Progenitor cell of endocrine pancreas (in vitro differentiated cells): Measurements from ENCODE around the gene MACC1. TPM values are rescaled to one million over a fixed set of nuclear protein-coding genes. Genes with fewer than 3 reads are reported as not detected.

ENCODE experiments used
- DNase-seq: peaks from one replicate; pipeline ENCODE4 v3.0.0; 2021; ENCODE audit warnings: low spot score; ENCODE audit not compliant: unreplicated experiment
- H3K27ac Mint-ChIP-seq: 2 replicates; pipeline ENCODE4 v1.8.0; 2021; ENCODE audit warnings: mild to moderate bottlenecking, moderate library complexity, mixed read lengths
- H3K27me3 Mint-ChIP-seq: 2 replicates; pipeline ENCODE4 v1.8.0; 2021; ENCODE audit warnings: mixed read lengths
- H3K36me3 Mint-ChIP-seq: 2 replicates; pipeline ENCODE4 v1.8.0; 2022; ENCODE audit warnings: mixed read lengths; ENCODE audit not compliant: insufficient read depth
- H3K4me1 Mint-ChIP-seq: 2 replicates; pipeline ENCODE4 v1.8.0; 2021; ENCODE audit warnings: low read depth, mixed read lengths
- H3K4me3 Mint-ChIP-seq: 2 replicates; pipeline ENCODE4 v1.8.0; 2021; ENCODE audit warnings: low read depth, mild to moderate bottlenecking, moderate library complexity, mixed read lengths
- H3K9me3 Mint-ChIP-seq: 2 replicates; pipeline ENCODE4 v1.8.0; 2021; ENCODE audit warnings: low read depth, mixed read lengths
- total RNA-seq: library from RNA; stranded (reverse); gene quantifications from 2 replicates; pipeline ENCODE4 v1.2.1, GENCODE V29; 2021
- TF ChIP-seq, protein P1 (sequence below): fragments of 200-600 bp; sonication (generic); IDR thresholded peaks from one replicate; pipeline ENCODE4 v1.5.0; 2021; ENCODE audit warnings: antibody characterized with exemption, mild to moderate bottlenecking; ENCODE audit not compliant: unreplicated experiment

Gene MACC1
- total RNA-seq, 1 donor from 2014 or later: 16.1 TPM

DNA sequence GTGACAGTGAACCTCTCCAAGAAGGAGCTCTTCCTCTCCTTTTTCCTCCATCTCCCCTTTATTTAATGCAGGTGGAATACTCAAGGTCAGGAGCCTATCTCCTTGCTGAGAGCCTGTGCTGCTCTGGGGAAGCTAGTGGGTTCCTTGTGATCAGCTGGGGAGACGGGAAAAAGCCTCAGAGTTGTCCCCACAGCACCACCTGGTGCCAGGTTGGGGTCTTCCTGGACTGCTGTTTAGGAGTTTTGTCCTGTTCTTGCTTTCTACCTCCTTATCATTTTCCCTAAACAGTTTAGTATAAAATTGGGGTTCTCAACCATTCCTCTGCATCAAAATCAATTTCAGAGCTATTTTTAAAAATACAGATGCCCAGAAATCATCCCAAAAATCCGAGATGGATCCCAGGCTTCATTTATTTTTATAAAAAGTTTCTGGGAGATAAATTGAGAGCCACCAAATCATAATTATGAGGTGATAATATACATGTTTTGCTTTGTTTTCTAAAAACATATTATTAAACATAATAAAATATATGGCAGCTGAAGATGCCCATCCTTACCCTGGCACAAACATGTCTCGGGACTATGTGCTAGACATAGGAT, 44.3 kb downstream of the MACC1 start:
- Mint-ChIP-seq H3K36me3 (no peaks in the 10 kb centered on the region), H3K9me3 (no peaks in the 10 kb centered on the region), H3K4me1 (no peaks in the 10 kb centered on the region), H3K27ac (no peak overlapping the region), H3K27me3 (no peaks in the 10 kb centered on the region), H3K4me3 (no peak overlapping the region)
- DNase-seq: peak; percentile 43
- TF ChIP-seq, protein P1, sequence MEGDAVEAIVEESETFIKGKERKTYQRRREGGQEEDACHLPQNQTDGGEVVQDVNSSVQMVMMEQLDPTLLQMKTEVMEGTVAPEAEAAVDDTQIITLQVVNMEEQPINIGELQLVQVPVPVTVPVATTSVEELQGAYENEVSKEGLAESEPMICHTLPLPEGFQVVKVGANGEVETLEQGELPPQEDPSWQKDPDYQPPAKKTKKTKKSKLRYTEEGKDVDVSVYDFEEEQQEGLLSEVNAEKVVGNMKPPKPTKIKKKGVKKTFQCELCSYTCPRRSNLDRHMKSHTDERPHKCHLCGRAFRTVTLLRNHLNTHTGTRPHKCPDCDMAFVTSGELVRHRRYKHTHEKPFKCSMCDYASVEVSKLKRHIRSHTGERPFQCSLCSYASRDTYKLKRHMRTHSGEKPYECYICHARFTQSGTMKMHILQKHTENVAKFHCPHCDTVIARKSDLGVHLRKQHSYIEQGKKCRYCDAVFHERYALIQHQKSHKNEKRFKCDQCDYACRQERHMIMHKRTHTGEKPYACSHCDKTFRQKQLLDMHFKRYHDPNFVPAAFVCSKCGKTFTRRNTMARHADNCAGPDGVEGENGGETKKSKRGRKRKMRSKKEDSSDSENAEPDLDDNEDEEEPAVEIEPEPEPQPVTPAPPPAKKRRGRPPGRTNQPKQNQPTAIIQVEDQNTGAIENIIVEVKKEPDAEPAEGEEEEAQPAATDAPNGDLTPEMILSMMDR: peak; percentile 79

DNA sequence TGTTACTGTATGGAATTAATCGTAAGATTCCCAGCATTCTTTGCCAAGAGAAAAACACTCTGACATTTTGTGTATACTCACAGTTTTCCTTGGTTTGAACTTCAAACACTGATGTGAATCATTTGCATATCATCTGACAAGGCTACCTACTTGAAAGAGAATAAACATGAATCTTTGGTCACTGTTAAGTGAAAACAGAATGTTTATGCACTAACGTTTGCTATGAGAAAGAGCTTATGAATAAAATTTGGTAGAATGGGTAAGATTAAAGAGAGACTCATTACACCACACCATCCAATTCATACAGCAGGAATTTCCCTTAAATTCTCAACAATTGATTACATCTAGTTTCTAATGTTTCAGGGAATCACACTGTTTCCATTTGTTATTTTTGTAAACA, 46.6 kb downstream of the MACC1 start:
- H3K27ac Mint-ChIP-seq: no peak overlapping the region
- H3K4me1 Mint-ChIP-seq: no peaks in the 10 kb centered on the region
- H3K36me3 Mint-ChIP-seq: no peaks in the 10 kb centered on the region
- no peaks in the 10 kb centered on the region for H3K27me3 Mint-ChIP-seq
- no peak overlapping the region for H3K4me3 Mint-ChIP-seq
- no peaks in the 10 kb centered on the region for H3K9me3 Mint-ChIP-seq
- no peak for DNase-seq
- TF ChIP-seq, protein P1: no peak

DNA sequence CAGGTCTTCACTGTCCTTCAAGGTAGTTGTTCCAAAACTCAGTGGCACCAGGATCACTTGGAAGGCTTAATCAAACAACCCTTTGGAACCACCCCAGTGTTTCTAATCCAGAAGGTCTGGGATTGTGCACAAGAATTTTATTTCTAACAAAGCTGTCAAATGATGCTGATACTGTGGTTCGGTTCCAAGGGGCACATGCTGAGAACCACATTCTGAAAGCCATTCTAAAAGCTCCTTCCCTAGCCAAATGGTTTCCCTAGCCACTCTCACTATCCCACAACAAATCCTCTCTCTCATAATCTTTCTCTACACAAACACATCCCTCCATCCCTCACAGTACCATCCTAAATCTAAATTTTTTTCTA, 52.1 kb downstream of the MACC1 start:
- no peak overlapping the region for H3K27ac Mint-ChIP-seq

DNA sequence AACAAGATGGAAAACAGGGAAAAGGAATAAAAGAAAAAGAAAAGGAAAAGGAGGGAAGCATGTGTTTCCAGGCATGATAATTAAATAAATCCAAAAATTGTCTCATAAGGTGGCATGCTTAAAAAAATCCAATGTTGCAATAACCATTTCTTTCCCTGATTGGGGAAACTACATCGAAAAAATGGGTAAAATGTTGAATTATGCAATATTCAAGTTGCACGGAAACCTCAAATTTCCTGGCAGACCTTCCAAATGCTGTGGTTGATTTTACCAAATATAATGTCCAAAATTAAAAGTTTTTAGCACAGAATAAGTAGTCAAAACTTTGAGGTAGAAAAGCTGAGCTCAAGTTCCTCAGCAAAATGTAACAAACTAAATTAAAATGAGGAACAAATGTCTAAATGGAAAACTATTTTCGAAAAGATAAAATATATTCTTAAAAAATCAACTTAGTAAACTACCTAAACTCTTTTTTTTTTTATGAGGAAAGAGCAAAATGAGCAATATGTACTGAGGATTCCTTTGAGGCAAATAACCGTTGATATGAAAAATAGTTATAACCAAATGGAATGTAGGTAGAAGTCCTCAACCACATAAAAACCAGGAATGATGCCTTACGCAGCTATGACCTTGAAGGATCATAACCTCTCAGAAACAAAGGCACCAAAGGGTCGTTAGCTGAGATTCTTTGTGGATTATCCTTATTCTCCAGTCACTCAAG, 52.6 kb downstream of the MACC1 start:
- Mint-ChIP-seq H3K27ac (no peak overlapping the region), H3K36me3 (peaks cover 6% of the 10 kb centered on the region), H3K27me3 (no peaks in the 10 kb centered on the region), H3K9me3 (no peaks in the 10 kb centered on the region), H3K4me1 (no peaks in the 10 kb centered on the region), H3K4me3 (no peak overlapping the region)
- no peak for DNase-seq
- TF ChIP-seq, protein P1: no peak

More for the DNA sequence above, 52.1 kb downstream of the MACC1 start:
- Mint-ChIP-seq H3K4me1 (no peaks in the 10 kb centered on the region), H3K27me3 (no peaks in the 10 kb centered on the region), H3K9me3 (no peaks in the 10 kb centered on the region), H3K4me3 (no peak overlapping the region), H3K36me3 (peaks cover 1% of the 10 kb centered on the region)
- no peak for DNase-seq
- TF ChIP-seq, protein P1: no peak

DNA sequence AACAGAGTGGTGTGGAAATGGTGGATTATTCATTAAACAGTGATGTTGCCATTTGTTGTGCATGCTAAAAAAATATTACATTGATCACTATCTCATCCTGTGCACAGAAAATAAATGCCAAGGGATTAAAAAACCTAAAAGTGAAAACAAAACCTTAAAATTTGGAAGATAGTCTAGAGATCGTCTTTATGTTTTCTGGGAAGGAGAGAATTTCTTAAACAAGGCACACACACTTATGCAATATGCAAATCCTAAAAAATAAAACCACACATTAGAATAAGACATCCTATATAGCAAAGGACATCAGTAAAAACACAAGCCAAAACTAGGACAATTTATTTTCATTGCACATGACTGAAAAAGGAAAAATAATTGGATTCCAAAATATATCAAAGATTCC, 54.5 kb downstream of the MACC1 start:
- Mint-ChIP-seq H3K27ac (no peak overlapping the region), H3K4me3 (no peak overlapping the region), H3K36me3 (peaks cover 16% of the 10 kb centered on the region), H3K9me3 (no peaks in the 10 kb centered on the region), H3K27me3 (no peaks in the 10 kb centered on the region), H3K4me1 (peaks cover 13% of the 10 kb centered on the region)
- TF ChIP-seq, protein P1: no peak
- DNase-seq: no peak
